ENCODE measurements around the gene LPCAT2.

The LPCAT2 gene

GRCh38 chr16:55482056-55482455 is 26.8 kb upstream of the LPCAT2 start:
- DNase-seq = no peak

- DNase-seq = no peak
Observed at GRCh38 chr16:55487048-55487803, 21.6 kb upstream of the LPCAT2 start.

DNA sequence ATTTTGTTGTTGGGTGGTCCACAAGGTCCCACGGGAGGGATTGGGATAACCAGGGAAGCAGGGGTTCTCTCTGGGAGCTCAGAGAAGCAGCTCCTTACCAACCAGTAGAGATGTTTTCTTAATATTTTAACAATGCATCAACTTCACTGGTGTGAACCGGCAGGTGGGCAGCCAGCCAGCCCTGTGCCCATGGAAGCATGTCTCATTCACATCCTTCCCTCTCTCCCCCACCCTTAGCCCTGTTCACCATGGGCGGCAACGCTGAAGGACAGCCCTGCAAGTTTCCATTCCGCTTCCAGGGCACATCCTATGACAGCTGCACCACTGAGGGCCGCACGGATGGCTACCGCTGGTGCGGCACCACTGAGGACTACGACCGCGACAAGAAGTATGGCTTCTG is 20.6 kb upstream of the LPCAT2 start:
- no peak for DNase-seq

DNA sequence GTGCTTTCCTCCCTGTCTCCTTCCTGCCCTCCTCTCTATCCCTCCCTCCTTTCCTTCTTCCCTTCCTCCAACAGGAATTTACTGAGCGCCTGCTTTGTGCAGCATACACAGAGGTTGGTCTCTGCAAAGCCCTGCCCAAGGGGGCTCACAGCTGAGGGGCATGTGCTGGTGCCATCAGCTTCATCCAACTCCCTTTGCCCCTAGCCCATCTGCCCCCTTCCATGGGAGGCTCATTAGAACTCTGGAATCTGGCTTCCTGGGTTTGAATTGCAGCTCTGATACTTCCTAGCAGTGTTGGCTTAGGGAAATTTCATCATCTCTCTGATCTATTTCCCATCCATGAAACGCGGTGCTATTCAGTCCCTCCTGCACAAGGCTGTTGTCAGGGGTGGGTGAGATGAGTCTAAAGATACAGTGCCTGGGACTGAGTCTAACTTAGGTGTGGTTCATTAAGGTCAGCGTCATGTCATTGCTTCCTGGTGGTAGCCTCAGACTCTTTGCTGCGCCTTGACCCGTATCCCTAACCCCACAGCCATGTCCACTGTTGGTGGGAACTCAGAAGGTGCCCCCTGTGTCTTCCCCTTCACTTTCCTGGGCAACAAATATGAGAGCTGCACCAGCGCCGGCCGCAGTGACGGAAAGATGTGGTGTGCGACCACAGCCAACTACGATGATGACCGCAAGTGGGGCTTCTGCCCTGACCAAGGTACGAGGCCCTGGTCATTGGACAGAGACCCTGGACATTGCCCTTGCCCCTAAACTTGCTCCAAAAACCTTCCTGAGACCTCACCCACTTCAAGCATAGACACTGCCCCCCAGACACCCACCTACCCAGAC is 19.5 kb upstream of the LPCAT2 start:
- no peak for DNase-seq

DNA sequence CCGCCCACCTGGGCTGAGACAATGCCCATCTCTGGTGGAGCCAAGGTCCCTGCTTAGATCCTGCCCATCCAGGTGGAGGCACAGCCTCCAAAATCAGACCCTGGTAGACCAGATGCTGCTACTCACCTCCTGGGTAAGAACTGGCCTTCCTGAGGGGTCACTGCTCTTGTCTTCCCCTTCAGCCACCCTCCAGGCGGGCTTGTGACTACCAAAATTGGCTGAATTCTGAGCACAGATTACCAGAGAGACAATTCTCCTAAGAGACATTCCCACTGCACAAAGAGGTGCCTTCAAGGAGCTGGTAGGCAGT is 19.0 kb upstream of the LPCAT2 start:
- no peak for DNase-seq

- no peak for DNase-seq
Observed at GRCh38 chr16:55490301-55490700, 18.6 kb upstream of the LPCAT2 start.

GRCh38 chr16:55491691-55492090 is 17.2 kb upstream of the LPCAT2 start:
- DNase-seq = no peak

DNA sequence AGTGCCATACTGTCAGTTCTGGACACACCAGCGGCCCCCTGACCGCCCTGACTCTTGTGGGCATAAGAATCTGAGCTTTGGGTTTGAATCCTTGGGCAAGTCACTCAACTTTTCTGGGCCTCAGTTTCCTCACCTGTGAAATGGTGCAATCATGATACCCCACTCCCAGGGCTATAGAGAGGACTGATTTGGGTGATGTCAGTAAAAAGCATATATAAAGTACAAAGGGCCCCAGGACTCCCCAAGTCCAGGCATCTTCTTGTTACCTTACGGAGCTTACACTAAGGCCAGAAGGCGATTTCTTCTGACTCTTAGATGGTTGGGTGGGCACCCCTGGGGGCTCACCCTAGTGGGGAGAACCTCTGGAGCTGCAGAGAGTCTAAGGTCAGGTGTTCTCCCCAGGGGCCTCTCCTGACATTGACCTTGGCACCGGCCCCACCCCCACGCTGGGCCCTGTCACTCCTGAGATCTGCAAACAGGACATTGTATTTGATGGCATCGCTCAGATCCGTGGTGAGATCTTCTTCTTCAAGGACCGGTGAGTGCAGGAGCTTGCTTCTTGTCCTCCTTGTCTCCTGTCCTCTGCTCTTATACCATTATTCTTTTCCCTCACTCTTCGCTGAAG is 16.0 kb upstream of the LPCAT2 start:
- DNase-seq = no peak

GRCh38 chr16:55494994-55495421 is 13.9 kb upstream of the LPCAT2 start:
- DNase-seq = no peak

DNA sequence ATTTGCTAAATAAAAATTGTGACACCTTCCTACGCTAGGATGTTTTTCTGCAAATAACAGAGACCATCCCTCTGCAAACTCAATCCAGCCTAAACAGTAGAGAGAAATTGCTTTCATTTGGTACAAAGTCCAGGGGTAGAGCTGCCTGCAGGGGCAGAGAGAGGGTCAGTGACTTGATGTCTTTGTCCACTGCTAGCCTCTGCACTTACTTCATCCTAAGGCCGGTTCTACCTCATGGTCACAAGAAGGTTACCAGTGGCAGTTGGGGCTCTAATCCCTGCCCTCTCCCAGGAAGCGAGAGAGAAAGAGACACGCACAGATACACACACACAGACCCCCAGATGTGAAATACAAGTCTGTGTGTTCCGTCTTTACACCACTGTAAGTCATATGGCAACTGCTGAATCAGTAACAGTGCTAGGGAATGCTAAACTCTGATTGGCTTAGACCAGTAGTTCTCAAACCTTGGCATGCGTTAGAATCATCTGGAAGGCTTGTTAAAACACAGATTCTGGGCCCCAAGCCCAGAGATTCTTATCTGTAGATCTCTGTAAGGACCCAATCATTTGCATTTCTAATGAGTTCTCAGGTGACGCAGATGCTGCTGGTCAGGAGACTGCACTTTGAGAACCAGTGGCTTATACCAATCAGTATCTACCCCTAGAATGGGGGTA is 13.1 kb upstream of the LPCAT2 start:
- DNase-seq = no peak

GRCh38 chr16:55496509-55497145 is 12.2 kb upstream of the LPCAT2 start:
- no peak for DNase-seq

GRCh38 chr16:55497558-55497957 is 11.3 kb upstream of the LPCAT2 start:
- no peak for DNase-seq

- no peak for DNase-seq
Observed at GRCh38 chr16:55498101-55498500, 10.8 kb upstream of the LPCAT2 start.

DNA sequence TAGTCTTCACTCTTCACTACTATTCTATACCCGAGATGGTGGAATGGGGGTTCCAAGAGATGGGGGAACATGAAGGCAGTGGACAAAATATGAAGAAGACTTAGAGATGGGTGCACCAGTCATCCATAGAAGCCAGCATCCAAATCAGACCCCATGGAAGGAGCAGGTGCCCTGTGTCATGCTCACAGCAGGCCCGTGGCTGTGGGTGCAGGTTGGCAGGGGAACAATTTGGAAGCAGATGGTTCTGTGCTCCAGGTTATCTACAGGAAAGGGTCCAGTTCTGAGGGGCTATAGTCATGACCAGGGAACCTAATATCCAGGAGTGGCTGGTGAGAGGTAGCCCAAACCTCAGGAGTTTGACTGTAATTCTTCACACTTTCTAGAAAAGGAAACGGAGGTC is 9.6 kb upstream of the LPCAT2 start:
- DNase-seq = no peak

DNA sequence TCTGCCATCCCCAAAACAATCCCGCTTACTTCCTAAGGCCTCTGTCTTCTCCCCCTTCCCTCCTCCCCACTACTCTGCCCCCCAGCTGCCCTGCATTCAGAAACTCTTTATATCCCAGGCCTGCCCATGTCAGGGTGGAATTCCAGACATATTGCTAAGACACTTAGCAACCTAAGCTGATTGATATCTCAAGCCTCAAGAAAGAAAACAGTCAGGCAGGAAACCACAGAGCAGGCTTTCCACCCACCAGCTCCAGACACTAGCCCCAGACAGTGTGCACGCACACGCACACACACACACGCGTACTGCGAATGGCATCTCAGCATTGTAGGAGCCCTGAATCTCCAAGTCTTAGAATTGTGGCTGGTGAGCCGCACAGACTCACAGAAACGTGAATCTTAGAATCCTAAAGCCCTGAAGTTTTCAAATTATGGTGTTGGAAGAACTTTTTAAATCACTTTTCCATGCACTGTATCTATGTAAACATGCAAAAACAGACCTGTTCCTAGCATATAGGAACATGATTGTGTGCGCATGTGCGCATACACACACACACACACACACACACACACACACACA is 8.8 kb upstream of the LPCAT2 start:
- peak; percentile 73 for DNase-seq

DNA sequence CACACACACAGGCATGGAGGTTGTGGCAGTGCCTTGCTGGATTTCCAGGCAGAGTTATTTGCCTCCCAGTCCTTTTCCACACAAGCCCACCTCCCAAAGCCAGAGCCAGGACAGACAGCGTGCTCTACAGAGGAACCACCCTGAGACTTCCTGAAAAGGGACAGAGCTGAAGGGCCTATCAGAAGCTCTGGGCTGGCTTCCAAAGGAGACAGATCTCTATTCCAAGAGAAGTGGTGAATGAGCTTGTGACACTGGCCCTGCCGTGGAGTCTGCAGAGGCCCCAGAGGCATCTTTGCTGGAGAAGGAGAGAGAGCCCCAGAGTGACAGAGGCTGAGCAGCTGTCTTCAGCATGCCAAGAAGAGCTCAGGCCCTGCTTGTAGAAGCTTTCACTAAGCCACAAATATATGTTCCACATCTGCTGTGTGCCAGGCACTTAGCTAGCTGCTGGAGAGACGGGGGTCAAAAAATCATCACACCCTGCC is 8.3 kb upstream of the LPCAT2 start:
- DNase-seq = no peak

DNA sequence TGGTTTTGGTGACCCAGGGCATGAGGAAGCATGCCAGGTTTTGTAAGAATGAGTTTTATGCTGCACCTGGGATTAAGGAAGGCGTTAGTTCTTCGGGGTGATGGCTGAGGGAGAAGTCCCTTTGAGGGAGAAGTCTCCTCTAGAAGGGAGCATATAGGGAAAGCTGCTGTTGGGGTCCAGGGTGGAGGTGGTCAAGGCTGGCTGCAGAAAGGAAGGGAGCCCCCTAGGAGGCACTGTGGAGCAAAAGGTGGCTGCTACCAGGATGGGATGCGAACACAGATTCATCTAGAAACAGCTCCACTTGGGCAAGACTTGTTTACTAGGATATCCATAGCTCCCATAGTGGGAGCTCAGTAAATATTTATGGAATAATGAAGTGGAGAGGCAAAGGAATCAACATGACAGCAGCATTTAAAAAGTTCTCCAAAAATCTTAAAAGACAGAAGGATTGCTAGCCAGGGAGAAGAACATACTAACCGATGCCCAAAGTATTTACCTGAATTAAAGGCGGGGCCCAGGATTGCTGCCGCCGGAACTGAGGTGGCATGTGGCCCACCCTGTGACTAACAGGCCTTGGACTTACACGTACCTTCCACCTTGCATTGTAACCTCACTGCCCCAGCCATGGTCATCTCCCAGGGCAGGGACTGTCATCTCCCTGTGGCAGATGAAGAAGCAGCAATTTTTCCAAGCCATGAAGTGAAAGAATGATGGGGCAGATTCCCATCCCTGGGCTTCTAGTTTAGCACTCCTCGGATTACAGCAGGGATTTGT is 7.1 kb upstream of the LPCAT2 start:
- no peak for DNase-seq

DNA sequence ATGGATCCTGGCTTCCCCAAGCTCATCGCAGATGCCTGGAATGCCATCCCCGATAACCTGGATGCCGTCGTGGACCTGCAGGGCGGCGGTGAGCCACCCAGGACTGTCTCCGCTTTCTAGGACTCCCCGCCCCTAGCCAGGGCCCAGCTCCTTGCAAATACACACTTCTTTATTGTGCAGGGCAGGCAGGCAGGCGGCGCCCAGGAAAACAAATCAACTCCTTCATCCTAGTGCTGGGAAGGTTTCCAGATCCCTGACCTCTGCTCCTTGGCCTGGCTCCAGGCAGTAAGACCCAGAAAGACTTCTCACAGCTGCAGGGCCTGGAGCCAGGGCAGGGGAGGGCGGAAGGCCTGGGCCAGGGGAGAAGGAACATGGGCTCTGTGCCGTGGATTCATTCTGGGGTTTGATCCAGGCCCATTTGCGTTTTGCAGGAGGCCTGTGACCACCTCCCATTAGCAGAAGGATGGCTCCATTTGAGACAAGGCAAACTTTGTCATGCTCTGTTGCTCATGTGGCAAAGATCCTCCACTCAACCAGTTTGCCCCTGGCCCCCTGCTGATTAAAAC is 6.0 kb upstream of the LPCAT2 start:
- no peak for DNase-seq

GRCh38 chr16:55503726-55504550 is 4.9 kb upstream of the LPCAT2 start:
- no peak for DNase-seq

DNA sequence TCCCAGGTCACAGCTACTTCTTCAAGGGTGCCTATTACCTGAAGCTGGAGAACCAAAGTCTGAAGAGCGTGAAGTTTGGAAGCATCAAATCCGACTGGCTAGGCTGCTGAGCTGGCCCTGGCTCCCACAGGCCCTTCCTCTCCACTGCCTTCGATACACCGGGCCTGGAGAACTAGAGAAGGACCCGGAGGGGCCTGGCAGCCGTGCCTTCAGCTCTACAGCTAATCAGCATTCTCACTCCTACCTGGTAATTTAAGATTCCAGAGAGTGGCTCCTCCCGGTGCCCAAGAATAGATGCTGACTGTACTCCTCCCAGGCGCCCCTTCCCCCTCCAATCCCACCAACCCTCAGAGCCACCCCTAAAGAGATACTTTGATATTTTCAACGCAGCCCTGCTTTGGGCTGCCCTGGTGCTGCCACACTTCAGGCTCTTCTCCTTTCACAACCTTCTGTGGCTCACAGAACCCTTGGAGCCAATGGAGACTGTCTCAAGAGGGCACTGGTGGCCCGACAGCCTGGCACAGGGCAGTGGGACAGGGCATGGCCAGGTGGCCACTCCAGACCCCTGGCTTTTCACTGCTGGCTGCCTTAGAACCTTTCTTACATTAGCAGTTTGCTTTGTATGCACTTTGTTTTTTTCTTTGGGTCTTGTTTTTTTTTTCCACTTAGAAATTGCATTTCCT is 3.4 kb upstream of the LPCAT2 start:
- no peak for DNase-seq
